ENCODE data around the gene TBL1X. TPM values are rescaled to one million over a fixed set of nuclear protein-coding genes. Genes with fewer than 3 reads are reported as not detected.
A peak's percentile ranks its signal among the peaks of the same experiment; 100 is the strongest.

The TBL1X gene
- polyA plus RNA-seq, 4 donors: 0.89 to 9.6 (median 3.9) TPM

- DNase-seq: no peak
- Histone ChIP-seq H3K36me3 (ENCODE audit: control insufficient read depth in 3 of 3, insufficient read depth in 2 of 3, low read depth in 1 of 3, low read length in 3 of 3) (no peaks in the 10 kb centered on the region), H3K9me3 (ENCODE audit: control insufficient read depth in 2 of 2, insufficient read depth in 1 of 2, low read depth in 1 of 2, low read length in 1 of 2) (no peaks in the 10 kb centered on the region), H3K27ac (ENCODE audit: low read depth in 1 of 3, low read length in 2 of 3) (no peak overlapping the region), H3K4me1 (ENCODE audit: control insufficient read depth in 3 of 3, insufficient read depth in 2 of 3, low read depth in 1 of 3, low read length in 2 of 3) (no peaks in the 10 kb centered on the region), H3K27me3 (ENCODE audit: control insufficient read depth in 3 of 3, insufficient read depth in 3 of 3, low read length in 3 of 3) (no peaks in the 10 kb centered on the region), H3K4me3 (ENCODE audit: low read depth in 1 of 3, low read length in 3 of 3) (no peak overlapping the region)
- no peak for FAIRE-seq
- WGBS, 3 donors: 79 to 89% (median 87%) methylated on average over 7 of the region's 7 CpGs
Observed at GRCh38 chrX:9626379-9626778, 161.5 kb downstream of the TBL1X start.

DNA sequence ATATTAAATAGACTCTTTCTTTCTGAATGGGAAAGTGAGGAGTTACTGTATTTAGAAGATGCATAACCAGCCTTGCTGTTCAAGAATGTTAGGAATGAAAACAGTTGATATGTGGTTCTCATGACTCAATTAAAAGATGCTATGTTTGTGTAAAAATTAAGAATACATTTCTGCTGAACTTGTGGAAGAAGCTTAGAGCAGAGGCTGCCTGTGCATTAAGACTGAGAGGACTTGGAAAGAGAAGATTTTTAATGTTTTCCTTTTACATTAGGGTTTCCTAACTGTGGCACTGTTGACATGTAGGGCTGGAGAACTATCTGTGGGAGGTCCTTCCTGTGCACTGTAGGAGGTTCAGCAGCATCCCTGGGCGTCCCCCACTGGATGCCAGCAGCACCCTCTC is 163.1 kb downstream of the TBL1X start:
- 43 to 78% (median 64%) methylated on average over 1 of the region's 1 CpG for WGBS, 3 donors
- no peaks in the 10 kb centered on the region for H3K4me1 ChIP-seq (ENCODE audit: control insufficient read depth in 3 of 3, insufficient read depth in 2 of 3, low read depth in 1 of 3, low read length in 2 of 3)
- DNase-seq (no peak), FAIRE-seq (no peak)
- H3K9me3 ChIP-seq (ENCODE audit: control insufficient read depth in 2 of 2, insufficient read depth in 1 of 2, low read depth in 1 of 2, low read length in 1 of 2): no peaks in the 10 kb centered on the region
- no peak overlapping the region for H3K27ac ChIP-seq (ENCODE audit: low read depth in 1 of 3, low read length in 2 of 3)
- H3K27me3 ChIP-seq (ENCODE audit: control insufficient read depth in 3 of 3, insufficient read depth in 3 of 3, low read length in 3 of 3): no peaks in the 10 kb centered on the region
- H3K36me3 ChIP-seq (ENCODE audit: control insufficient read depth in 3 of 3, insufficient read depth in 2 of 3, low read depth in 1 of 3, low read length in 3 of 3): no peaks in the 10 kb centered on the region
- no peak overlapping the region for H3K4me3 ChIP-seq (ENCODE audit: low read depth in 1 of 3, low read length in 3 of 3)

GRCh38 chrX:9628779-9629493 is 164.1 kb downstream of the TBL1X start:
- no peak overlapping the region for H3K27ac ChIP-seq (ENCODE audit: low read depth in 1 of 3, low read length in 2 of 3)
- no peaks in the 10 kb centered on the region for H3K27me3 ChIP-seq (ENCODE audit: control insufficient read depth in 3 of 3, insufficient read depth in 3 of 3, low read length in 3 of 3)
- 64 to 81% (median 66%) methylated on average over 6 of the region's 6 CpGs for WGBS, 3 donors
- H3K4me1 ChIP-seq (ENCODE audit: control insufficient read depth in 3 of 3, insufficient read depth in 2 of 3, low read depth in 1 of 3, low read length in 2 of 3): no peaks in the 10 kb centered on the region
- FAIRE-seq: no peak
- DNase-seq: peak in 1 of 2 donors; percentile 59
- no peaks in the 10 kb centered on the region for H3K9me3 ChIP-seq (ENCODE audit: control insufficient read depth in 2 of 2, insufficient read depth in 1 of 2, low read depth in 1 of 2, low read length in 1 of 2)
- H3K4me3 ChIP-seq (ENCODE audit: low read depth in 1 of 3, low read length in 3 of 3): no peak overlapping the region
- H3K36me3 ChIP-seq (ENCODE audit: control insufficient read depth in 3 of 3, insufficient read depth in 2 of 3, low read depth in 1 of 3, low read length in 3 of 3): no peaks in the 10 kb centered on the region

GRCh38 chrX:9634551-9634950 is 169.7 kb downstream of the TBL1X start:
- no peak overlapping the region for H3K4me3 ChIP-seq (ENCODE audit: low read depth in 1 of 3, low read length in 3 of 3)
- no peaks in the 10 kb centered on the region for H3K9me3 ChIP-seq (ENCODE audit: control insufficient read depth in 2 of 2, insufficient read depth in 1 of 2, low read depth in 1 of 2, low read length in 1 of 2)
- H3K36me3 ChIP-seq (ENCODE audit: control insufficient read depth in 3 of 3, insufficient read depth in 2 of 3, low read depth in 1 of 3, low read length in 3 of 3): no peaks in the 10 kb centered on the region
- H3K27ac ChIP-seq (ENCODE audit: low read depth in 1 of 3, low read length in 2 of 3): no peak overlapping the region
- H3K27me3 ChIP-seq (ENCODE audit: control insufficient read depth in 3 of 3, insufficient read depth in 3 of 3, low read length in 3 of 3): no peaks in the 10 kb centered on the region
- DNase-seq (no peak), FAIRE-seq (no peak)
- H3K4me1 ChIP-seq (ENCODE audit: control insufficient read depth in 3 of 3, insufficient read depth in 2 of 3, low read depth in 1 of 3, low read length in 2 of 3): no peaks in the 10 kb centered on the region
- WGBS, 3 donors: 72 to 86% (median 78%) methylated on average over 7 of the region's 7 CpGs

GRCh38 chrX:9635368-9635767 is 170.5 kb downstream of the TBL1X start:
- H3K27me3 ChIP-seq (ENCODE audit: control insufficient read depth in 3 of 3, insufficient read depth in 3 of 3, low read length in 3 of 3): no peaks in the 10 kb centered on the region
- H3K4me1 ChIP-seq (ENCODE audit: control insufficient read depth in 3 of 3, insufficient read depth in 2 of 3, low read depth in 1 of 3, low read length in 2 of 3): no peaks in the 10 kb centered on the region
- no peak overlapping the region for H3K4me3 ChIP-seq (ENCODE audit: low read depth in 1 of 3, low read length in 3 of 3)
- WGBS, 3 donors: 89 to 93% (median 90%) methylated on average over 4 of the region's 4 CpGs
- no peaks in the 10 kb centered on the region for H3K9me3 ChIP-seq (ENCODE audit: control insufficient read depth in 2 of 2, insufficient read depth in 1 of 2, low read depth in 1 of 2, low read length in 1 of 2)
- H3K36me3 ChIP-seq (ENCODE audit: control insufficient read depth in 3 of 3, insufficient read depth in 2 of 3, low read depth in 1 of 3, low read length in 3 of 3): no peaks in the 10 kb centered on the region
- no peak for DNase-seq
- H3K27ac ChIP-seq (ENCODE audit: low read depth in 1 of 3, low read length in 2 of 3): no peak overlapping the region
- FAIRE-seq: no peak

DNA sequence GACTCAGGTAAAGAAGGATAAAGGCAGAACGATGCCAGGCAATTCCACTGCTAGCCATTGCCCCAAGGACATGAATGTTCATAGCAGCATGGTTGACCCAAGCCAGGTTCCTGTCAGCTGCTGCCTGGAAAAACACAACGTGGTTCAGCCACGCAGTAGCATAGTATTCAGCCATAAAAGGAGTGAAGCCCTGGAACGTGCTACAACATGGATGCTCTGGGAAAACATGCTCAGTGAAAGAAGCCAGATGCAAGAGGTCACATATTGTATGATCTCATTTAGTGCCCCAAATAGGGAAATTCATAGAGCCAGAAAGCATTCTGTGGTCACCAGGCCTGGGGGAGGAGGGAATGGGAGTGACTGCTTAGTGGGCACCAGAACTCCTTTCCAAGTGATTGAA is 170.9 kb downstream of the TBL1X start:
- Histone ChIP-seq H3K4me3 (ENCODE audit: low read depth in 1 of 3, low read length in 3 of 3) (no peak overlapping the region), H3K27ac (ENCODE audit: low read depth in 1 of 3, low read length in 2 of 3) (no peak overlapping the region), H3K4me1 (ENCODE audit: control insufficient read depth in 3 of 3, insufficient read depth in 2 of 3, low read depth in 1 of 3, low read length in 2 of 3) (no peaks in the 10 kb centered on the region), H3K27me3 (ENCODE audit: control insufficient read depth in 3 of 3, insufficient read depth in 3 of 3, low read length in 3 of 3) (no peaks in the 10 kb centered on the region), H3K9me3 (ENCODE audit: control insufficient read depth in 2 of 2, insufficient read depth in 1 of 2, low read depth in 1 of 2, low read length in 1 of 2) (no peaks in the 10 kb centered on the region), H3K36me3 (ENCODE audit: control insufficient read depth in 3 of 3, insufficient read depth in 2 of 3, low read depth in 1 of 3, low read length in 3 of 3) (no peaks in the 10 kb centered on the region)
- FAIRE-seq (no peak), DNase-seq (no peak)
- WGBS, 3 donors: 78 to 94% (median 83%) methylated on average over 4 of the region's 4 CpGs

DNA sequence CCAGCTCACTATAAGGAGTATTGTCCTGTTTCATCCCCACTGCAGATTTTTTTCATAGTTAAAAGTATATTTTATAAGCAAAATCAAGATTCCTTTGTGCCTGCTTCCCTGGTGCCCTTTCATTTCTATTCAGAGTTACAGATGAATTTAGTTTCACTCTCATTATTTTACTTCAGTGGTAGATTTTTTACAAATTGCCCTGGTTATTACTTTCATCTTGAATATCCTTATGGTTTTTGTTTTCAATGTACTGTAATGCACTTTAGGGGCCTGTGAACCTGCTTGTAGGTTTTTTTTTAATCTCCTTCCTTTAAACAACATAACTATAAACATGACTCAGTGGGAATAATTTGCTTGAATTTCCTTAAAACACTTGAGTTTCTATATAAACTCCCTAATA is 174.0 kb downstream of the TBL1X start:
- Histone ChIP-seq H3K9me3 (ENCODE audit: control insufficient read depth in 2 of 2, insufficient read depth in 1 of 2, low read depth in 1 of 2, low read length in 1 of 2) (no peaks in the 10 kb centered on the region), H3K27me3 (ENCODE audit: control insufficient read depth in 3 of 3, insufficient read depth in 3 of 3, low read length in 3 of 3) (no peaks in the 10 kb centered on the region), H3K36me3 (ENCODE audit: control insufficient read depth in 3 of 3, insufficient read depth in 2 of 3, low read depth in 1 of 3, low read length in 3 of 3) (peaks cover 0 to 2% (median 0%) of the 10 kb centered on the region in 3 donors), H3K4me1 (ENCODE audit: control insufficient read depth in 3 of 3, insufficient read depth in 2 of 3, low read depth in 1 of 3, low read length in 2 of 3) (no peaks in the 10 kb centered on the region), H3K4me3 (ENCODE audit: low read depth in 1 of 3, low read length in 3 of 3) (no peak overlapping the region), H3K27ac (ENCODE audit: low read depth in 1 of 3, low read length in 2 of 3) (no peak overlapping the region)
- FAIRE-seq (no peak), DNase-seq (no peak)

DNA sequence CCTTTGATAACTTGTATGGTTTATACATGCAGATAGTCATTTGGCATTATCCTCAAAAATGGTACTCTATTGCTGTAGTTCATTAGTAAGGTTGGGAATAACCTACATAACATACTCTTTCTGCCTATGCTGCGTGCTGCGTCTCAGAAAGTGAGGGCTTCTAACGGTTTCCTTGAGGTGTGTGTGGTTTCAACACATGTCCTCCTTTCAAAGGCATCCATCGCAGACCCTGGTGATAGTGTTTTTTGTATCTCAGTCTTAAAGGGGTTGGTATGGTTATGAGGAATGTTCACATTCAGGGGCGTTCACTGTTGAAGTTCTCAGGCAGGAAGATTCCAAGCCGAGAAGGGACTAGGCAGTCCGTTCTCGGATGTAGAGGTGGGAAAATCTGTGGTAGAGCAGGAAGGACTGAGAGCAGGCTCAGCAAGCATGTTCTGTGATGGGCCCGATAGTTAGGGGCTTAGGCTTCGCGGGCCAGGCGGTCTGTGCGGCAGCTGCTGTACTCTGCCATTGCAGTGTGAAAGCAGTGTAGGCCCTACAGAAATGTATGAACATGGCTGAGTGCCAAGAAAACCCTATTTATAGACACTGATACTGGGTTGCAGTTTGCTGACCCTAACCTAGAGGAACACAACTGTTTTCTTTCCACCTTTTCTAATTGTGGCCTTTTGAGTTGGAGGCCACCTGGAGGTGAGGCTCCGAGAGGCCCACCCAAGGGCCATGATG is 177.6 kb downstream of the TBL1X start:
- WGBS, 3 donors: 84 to 95% (median 89%) methylated on average over 14 of the region's 14 CpGs
- no peaks in the 10 kb centered on the region for H3K9me3 ChIP-seq (ENCODE audit: control insufficient read depth in 2 of 2, insufficient read depth in 1 of 2, low read depth in 1 of 2, low read length in 1 of 2)

More for the DNA sequence above, 177.6 kb downstream of the TBL1X start:
- Histone ChIP-seq H3K4me1 (ENCODE audit: control insufficient read depth in 3 of 3, insufficient read depth in 2 of 3, low read depth in 1 of 3, low read length in 2 of 3) (no peaks in the 10 kb centered on the region), H3K36me3 (ENCODE audit: control insufficient read depth in 3 of 3, insufficient read depth in 2 of 3, low read depth in 1 of 3, low read length in 3 of 3) (peaks cover 0 to 2% (median 0%) of the 10 kb centered on the region in 3 donors), H3K27me3 (ENCODE audit: control insufficient read depth in 3 of 3, insufficient read depth in 3 of 3, low read length in 3 of 3) (no peaks in the 10 kb centered on the region), H3K27ac (ENCODE audit: low read depth in 1 of 3, low read length in 2 of 3) (no peak overlapping the region), H3K4me3 (ENCODE audit: low read depth in 1 of 3, low read length in 3 of 3) (no peak overlapping the region)
- FAIRE-seq (no peak), DNase-seq (no peak)
